Body of pancreas (tissue), 4 donors: Measurements from ENCODE around the gene TEX101.

Experiments
- CTCF ChIP-seq, 7 experiments: fragments of 450-650 bp in 4 of 7; fragments of 200-600 bp in 3 of 7; sonication (generic) in 3 of 7; IDR thresholded peaks; one replicate each; pipeline ENCODE4 v1.5.1; 2016 to 2019; ENCODE audit warnings: antibody characterized with exemption in 7 of 7
- POLR2A ChIP-seq, 3 donors: fragments of 450-650 bp; IDR thresholded peaks; one replicate each; pipeline ENCODE4 v1.6.1; 2016; ENCODE audit warnings: antibody characterized with exemption in 3 of 3, mild to moderate bottlenecking in 2 of 3

DNA sequence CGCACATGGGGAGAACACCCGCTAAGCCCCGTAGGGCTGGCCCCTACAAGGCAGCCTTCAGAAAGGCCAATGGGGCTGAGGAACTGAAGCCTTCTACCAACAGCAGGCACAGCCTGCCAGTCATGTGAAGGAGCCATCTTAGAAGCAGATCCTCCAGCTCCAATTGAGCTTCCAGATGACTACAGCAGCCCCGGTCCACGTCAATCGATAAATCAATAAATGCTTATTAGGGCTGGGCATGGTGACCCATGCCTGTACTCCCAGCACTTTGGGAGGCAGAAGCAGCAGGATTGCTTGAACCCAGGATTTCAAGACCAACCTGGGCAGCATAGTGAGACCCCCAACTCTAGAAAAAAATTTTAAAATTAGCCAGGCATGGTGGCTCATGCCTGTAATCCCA is 23.0 kb downstream of the TEX101 start:
- TF ChIP-seq POLR2A (IDR thresholded peaks at IDR 0.05): no peak
- no peak for TF ChIP-seq CTCF (IDR thresholded peaks at IDR 0.05)
